ENCODE data around the gene UBQLNL.

The UBQLNL gene

GRCh38 chr11:5516599-5516998 is at the start of gene UBQLNL:
TSS of gene UBQLNL (minus strand) at chr11:5516699. CDS start at chr11:5516441, 258 bp downstream.
- DNase-seq = no peak

- DNase-seq = no peak
Measured at GRCh38 chr11:5564259-5565019, 47.9 kb upstream of the UBQLNL start.

GRCh38 chr11:5557751-5558150 is 41.3 kb upstream of the UBQLNL start:
- no peak for DNase-seq

GRCh38 chr11:5556596-5557188 is 40.2 kb upstream of the UBQLNL start:
- no peak for DNase-seq

- DNase-seq = no peak
Measured at GRCh38 chr11:5553343-5553742, 36.8 kb upstream of the UBQLNL start.

GRCh38 chr11:5550440-5551095 is 34.1 kb upstream of the UBQLNL start:
- DNase-seq = no peak

GRCh38 chr11:5548440-5548839 is 31.9 kb upstream of the UBQLNL start, which contains the start of gene OR52H1:
TSS of gene OR52H1 (minus strand) at chr11:5548540. CDS start at chr11:5545505, 3,035 bp downstream.
- no peak for DNase-seq

GRCh38 chr11:5547982-5548381 is 31.5 kb upstream of the UBQLNL start:
- no peak for DNase-seq

GRCh38 chr11:5546457-5546856 is 30.0 kb upstream of the UBQLNL start:
- DNase-seq = no peak

- DNase-seq = no peak
Measured at GRCh38 chr11:5541427-5541826, 24.9 kb upstream of the UBQLNL start.

GRCh38 chr11:5536482-5536881 is 20.0 kb upstream of the UBQLNL start:
- DNase-seq = no peak

- no peak for DNase-seq
Measured at GRCh38 chr11:5534046-5534445, 17.5 kb upstream of the UBQLNL start.

- DNase-seq = no peak
Measured at GRCh38 chr11:5531053-5531831, 14.7 kb upstream of the UBQLNL start.

GRCh38 chr11:5528495-5528894 is 12.0 kb upstream of the UBQLNL start:
- DNase-seq = no peak

GRCh38 chr11:5527716-5528115 is 11.2 kb upstream of the UBQLNL start:
- no peak for DNase-seq

GRCh38 chr11:5524756-5525155 is 8.3 kb upstream of the UBQLNL start:
- DNase-seq = no peak

GRCh38 chr11:5522308-5522707 is 5.8 kb upstream of the UBQLNL start:
- no peak for DNase-seq

- DNase-seq = no peak
Measured at GRCh38 chr11:5521540-5521939, 5.0 kb upstream of the UBQLNL start.

- DNase-seq = no peak
Measured at GRCh38 chr11:5514841-5515240, 1.7 kb downstream of the UBQLNL start.

- no peak for DNase-seq
Measured at GRCh38 chr11:5509803-5510202, 6.7 kb downstream of the UBQLNL start, which contains the start of gene UBQLN3. TSS of gene UBQLN3 (minus strand) at chr11:5509957. CDS start at chr11:5509558, 399 bp downstream.

GRCh38 chr11:5508605-5509004 is 7.9 kb downstream of the UBQLNL start:
- no peak for DNase-seq

GRCh38 chr11:5507933-5508305 is 8.6 kb downstream of the UBQLNL start:
- DNase-seq = no peak

All from stimulated activated naive CD4-positive, alpha-beta T cell treated with Interleukin-2 at 50 U/mL for 16 hours (primary cell).